ENCODE measurements around the gene SLF2.

The SLF2 gene

DNA sequence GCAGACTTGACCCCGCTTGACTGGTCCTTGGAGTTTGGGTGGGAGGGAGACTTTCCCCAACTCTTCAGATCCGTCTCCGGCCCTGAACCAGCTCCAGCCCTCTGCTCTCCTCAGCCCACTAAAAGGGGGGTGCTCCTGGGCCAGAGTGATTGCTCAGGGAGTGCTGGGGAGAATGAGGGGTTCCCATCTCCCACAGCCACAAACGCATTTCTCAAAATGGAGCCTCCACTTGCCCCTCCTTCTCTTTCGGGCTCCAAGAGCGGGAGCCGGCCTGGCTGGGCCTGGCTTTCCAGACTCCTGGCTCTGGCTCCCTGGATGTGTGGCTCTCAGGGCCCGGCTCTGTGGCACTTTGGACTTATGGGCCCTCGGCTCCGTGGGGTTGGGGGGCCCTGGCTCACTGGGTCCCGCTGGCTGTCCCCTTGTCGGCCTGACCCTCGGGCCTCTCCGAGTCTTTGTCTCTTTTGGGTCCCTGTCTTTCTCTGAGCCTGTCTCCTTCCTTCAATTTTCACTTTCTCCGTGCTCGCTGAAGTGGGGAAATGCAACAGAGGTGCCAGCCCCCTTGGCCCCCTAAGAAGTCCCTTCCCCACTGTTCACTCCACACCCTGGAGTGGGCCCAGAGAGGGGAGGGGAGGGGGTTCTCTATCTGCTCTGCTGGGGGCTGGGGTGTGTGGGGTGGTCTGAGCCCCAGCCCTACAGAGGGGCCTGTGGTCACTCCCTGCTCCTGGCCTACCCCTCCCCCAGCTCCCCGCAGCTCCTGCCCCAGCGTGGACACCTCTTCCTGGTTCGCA, 87.6 kb downstream of the SLF2 start:
- DNase-seq (ENCODE audit: low read depth), result no peak

DNA sequence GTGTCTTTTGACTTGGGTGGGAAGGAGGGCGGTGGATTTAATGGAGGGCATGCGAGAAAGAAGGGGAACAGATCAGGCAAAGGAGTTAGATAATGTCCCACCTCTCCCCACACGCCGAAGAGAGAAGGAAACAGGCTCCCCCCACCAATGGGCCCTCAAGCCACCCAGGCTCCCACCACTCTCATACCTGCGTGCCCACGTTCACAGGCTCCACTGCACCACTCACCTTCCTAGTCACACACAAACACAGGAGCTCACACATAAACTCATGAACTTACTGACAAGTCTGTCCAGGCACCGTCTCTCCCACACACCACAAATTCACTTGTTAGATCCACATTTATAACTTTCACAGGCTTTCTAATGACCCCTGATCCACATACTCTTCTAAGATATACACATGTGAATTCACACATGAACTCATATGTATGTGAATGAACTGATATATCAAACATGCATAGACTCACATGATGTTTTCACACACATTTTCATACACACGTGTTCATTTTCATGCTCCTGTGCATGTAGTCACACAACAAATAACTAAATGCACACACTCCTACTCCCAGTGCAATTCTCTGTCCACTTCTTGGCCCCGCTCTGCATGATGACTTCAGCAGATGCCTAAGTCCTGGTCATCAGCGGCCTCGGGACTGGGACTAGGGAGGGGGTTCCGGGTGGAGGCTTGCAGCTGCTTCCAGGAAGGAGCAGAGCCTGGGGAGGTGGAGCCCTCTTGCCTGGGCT, 88.3 kb downstream of the SLF2 start:
- no peak for DNase-seq (ENCODE audit: low read depth)

DNA sequence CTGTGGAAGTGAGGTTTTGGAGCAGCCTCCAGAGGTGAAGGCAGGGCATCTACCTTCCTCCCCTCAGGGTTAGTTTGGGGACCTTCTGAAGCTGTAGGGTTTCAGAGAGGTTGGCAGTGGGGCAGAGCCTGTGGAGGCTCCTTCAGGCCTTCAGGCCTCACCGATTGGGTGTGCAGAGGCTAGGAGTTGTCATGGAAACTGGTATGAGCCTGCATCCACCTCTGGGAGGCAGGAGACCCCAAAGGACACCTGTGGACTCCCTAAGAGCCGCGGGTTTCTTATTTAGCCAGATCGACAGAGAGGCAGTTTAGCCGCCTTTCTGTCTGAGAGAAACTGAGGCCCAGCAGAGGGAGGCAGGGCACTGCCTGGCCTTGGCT, 88.9 kb downstream of the SLF2 start:
- no peak for DNase-seq (ENCODE audit: low read depth)

DNA sequence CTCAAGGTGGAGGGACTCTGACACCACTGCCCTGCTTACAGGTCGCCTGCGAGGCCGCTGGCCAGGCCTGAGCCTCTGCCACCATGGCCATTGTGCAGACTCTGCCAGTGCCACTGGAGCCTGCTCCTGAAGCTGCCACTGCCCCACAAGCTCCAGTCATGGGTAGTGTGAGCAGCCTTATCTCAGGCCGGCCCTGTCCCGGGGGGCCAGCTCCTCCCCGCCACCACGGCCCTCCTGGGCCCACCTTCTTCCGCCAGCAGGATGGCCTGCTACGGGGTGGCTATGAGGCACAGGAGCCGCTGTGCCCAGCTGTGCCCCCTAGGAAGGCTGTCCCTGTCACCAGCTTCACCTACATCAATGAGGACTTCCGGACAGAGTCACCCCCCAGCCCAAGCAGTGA, 89.7 kb downstream of the SLF2 start:
- no peak for DNase-seq (ENCODE audit: low read depth)

DNA sequence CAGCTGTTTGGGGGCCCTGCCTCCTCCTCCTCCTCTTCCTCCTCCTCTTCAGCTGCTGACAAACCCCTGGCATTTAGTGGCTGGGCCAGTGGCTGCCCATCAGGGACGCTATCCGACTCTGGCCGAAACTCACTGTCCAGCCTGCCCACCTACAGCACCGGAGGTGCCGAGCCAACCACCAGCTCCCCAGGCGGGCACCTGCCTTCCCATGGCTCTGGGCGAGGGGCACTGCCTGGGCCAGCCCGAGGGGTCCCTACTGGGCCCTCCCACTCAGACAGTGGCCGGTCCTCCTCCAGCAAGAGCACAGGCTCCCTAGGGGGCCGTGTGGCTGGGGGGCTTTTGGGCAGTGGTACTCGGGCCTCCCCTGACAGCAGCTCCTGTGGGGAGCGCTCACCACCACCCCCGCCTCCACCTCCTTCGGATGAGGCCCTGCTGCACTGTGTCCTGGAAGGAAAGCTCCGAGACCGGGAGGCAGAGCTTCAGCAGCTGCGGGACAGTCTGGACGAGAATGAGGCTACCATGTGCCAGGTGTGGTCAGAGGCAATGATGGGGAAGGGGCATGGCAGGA, 91.0 kb downstream of the SLF2 start:
- no peak for DNase-seq (ENCODE audit: low read depth)

DNA sequence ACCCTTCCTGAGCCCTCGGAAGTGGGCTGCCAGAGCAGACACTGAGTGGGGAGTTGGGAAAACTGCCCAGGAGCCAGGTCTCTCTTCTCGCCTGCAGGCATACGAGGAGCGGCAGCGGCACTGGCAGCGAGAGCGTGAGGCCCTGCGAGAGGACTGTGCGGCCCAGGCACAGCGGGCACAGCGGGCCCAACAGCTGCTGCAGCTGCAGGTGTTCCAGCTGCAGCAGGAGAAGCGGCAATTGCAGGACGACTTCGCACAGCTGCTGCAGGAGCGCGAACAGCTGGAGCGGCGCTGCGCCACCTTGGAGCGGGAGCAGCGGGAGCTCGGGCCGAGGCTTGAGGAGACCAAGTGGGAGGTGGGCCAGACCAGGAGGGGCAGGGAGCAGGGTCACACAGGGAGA, 92.6 kb downstream of the SLF2 start:
- DNase-seq (ENCODE audit: low read depth), result no peak

DNA sequence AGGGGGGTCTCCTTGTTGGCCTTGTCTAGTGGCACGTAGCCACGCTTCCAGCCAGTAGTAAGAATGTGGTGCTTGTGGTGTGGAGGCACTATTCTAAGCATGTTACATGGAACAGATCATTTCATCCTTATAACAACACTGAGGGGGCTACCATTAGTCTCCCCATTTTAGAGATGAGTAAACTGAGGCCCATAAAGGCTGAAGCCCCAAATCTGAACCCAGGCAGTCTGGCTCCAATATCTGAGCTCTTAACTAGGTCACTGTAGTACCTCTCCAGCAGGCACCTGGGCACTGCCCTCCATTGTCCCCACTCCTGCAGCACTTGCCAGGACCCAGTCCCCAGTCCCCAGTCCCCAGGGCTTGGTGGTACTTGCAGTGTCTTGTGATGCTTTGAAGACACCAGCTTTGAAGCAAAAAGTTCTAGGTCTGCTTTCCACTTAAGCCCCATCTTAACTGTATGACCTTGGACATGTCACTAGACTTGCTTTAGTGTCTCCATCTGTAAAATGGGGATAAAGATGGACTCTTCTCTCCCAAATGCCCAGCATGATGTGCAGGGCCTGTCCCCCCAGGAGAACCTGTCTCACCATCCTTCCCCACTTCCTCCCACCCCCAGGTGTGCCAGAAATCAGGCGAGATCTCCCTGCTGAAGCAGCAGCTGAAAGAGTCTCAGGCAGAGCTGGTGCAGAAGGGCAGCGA, 93.3 kb downstream of the SLF2 start:
- DNase-seq (ENCODE audit: low read depth), result no peak

DNA sequence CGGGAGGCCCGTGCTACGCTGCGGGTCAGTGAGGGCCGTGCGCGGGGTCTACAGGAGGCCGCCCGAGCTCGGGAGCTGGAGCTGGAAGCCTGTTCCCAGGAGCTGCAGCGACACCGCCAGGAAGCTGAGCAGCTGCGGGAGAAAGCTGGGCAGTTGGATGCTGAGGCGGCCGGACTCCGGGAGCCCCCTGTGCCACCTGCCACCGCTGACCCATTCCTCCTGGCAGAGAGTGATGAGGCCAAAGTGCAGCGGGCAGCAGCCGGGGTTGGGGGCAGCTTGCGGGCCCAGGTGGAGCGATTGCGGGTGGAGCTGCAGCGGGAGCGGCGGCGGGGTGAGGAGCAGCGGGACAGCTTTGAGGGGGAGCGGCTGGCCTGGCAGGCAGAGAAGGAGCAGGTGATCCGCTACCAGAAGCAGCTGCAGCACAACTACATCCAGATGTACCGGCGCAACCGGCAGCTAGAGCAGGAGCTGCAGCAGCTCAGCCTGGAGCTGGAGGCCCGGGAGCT, 93.9 kb downstream of the SLF2 start:
- DNase-seq (ENCODE audit: low read depth), result no peak

DNA sequence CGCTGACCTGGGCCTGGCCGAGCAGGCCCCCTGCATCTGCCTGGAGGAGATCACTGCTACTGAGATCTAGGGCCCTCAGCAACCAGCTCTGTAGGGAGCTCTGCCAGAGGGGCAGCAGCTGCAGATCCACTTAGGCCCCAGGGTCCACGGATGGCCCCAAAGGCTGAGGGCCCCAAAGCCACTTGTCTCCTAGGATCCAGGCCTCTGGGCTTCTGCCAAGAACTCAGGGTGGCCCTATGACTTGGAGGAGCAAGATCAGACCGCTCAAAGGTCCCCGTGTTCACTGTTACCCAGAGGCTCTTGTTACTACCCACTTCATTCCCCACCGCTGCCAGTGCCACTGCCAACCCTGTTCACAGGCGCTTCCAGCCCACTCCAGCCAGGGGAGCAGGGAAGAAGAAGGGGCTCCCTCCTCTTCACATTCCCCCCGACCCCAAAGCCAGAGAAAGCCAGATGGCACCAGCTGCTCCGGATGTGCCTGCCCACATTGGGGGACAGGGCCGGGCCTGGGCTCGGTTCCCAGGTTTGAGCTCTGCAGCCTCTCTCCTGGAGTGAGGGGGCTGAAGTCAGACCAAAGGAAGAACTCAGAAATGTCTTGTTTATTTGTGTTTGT, 94.4 kb downstream of the SLF2 start:
- DNase-seq (ENCODE audit: low read depth), result no peak

DNA sequence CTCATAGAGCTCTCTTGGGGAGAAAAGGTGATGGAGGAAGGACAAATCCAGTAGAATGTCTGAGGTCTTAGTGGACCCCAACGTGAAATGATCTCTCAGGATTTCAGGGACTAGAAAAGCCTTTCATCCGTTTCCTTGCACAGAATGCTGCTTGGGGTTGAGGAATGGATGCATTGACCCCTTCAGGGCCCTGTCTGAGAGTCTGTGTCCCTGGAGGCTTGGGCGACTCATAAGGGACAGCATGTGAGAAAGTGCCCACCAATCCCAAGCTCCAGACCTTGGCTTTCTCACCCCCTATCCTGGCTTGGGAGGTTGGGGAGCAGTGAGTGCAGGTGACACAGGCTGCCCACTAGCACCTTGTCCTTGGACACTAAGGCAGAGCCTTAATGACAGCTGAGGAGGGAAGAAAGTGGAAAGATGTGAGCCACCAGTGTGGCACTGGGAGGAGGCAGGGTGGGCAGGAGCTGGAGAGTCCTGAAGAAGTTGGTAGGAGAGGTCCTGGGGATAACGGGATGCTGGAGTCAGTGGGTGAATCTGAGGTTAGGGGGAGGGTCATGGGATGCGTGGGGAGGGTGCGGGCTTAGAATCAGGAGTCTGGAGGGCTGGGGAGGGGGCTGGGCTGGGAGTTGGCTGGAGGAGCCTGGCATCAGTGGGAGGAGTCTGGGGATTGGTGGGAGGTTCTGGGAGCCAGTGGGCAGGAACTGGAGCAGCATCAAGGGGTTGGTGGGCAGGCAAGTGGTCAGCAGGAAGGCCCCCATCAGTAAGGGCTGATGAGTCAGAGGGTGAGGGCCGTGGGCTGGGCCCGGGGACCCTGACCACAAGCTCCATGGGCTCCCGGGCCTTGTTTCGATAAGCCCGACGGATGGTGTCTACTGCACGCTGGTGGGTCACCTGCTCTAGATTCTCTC, 95.4 kb downstream of the SLF2 start:
- no peak for DNase-seq (ENCODE audit: low read depth)

DNA sequence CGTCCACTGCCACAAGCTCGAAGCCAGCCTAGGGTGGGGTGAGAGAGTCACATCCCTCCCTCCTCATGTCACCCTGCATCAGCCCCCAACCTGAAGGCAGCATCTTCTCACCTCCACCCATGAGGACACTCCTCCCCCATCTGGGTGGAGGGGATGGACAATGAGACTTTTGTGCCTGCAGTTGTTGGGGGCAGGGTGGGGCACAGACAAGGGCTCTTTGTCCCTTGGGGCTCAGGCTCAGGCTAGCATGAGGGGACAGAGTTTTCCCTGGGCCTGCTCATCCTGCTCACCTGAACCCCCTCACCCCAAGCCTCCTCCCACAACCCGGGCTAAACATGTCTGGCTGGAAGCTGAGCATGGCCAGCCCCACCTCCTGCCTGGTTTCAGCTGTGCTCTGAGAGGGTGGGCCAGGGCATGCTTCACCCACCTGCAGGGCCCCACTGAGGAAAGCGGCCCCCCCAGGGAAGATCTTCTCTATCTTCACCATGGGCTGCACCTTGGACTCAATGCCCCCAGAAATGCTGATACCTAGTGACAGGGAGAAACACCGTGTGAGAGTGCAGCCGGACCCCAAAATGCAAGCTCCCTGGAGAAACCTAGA, 96.2 kb downstream of the SLF2 start:
- no peak for DNase-seq (ENCODE audit: low read depth)

DNA sequence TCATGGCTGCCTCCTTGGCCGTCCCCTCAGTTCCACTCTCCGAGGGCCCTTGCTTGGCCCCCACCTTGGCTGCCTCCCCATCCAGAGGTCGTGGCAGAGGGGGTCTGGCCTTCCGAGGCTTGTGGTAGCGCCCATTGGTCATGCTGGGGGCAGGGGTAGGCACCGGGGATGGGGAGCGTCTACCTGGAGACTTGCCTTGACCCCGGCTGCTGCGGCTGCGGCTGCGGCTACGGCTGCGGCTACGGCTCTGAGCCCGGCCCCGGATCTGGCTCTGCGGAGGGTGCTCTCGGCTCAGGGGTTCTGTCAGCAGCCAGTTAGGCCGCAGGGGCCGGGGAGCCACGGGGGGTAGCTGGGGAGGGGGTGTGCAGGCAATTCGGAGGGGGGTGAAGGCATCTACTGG, 97.6 kb downstream of the SLF2 start:
- DNase-seq (ENCODE audit: low read depth), result no peak

DNA sequence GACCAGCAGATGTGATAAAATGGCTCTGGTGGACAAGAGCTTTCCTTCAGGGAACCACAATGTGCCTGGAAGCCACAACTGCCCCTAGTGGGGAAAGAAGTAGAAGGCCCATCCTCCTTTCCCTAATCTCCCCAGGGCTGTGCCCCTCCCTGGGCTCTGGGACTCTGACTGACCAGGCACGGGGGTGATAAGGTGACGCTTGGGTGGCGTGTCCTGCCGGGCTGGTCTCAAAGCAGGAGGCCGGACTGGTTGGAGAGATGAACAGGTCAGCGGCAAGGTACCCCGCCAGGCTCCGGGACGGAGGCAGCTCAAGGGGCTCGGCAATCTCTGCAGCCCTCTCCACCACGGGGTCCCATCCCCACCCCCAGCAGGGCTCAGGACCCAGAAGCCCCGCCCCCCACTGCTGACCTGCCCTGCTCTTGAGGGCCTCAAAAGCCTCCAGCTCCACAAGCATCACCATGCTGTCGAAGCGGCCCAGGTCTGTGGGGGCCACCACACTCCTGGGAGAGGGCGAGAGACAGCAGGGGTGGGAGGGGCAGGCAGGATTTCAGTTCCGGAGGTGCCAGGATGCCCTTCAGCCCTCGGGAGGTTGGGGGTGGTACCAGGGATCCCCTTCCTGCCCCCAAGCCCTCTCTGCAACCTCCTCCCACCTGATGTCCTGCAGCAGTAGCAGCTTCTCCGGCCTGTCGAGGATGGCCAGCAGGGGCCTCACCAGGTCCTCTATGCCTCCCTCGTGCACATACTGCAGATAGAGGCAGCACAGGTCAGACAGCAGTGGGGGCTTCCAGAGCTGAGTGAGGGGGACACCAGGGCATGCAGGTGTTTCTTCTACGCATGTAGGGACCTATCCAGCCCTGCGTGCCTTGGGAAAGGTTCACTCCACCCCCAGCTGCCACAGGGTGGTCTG, 99.0 kb downstream of the SLF2 start:
- DNase-seq (ENCODE audit: low read depth), result no peak

DNA sequence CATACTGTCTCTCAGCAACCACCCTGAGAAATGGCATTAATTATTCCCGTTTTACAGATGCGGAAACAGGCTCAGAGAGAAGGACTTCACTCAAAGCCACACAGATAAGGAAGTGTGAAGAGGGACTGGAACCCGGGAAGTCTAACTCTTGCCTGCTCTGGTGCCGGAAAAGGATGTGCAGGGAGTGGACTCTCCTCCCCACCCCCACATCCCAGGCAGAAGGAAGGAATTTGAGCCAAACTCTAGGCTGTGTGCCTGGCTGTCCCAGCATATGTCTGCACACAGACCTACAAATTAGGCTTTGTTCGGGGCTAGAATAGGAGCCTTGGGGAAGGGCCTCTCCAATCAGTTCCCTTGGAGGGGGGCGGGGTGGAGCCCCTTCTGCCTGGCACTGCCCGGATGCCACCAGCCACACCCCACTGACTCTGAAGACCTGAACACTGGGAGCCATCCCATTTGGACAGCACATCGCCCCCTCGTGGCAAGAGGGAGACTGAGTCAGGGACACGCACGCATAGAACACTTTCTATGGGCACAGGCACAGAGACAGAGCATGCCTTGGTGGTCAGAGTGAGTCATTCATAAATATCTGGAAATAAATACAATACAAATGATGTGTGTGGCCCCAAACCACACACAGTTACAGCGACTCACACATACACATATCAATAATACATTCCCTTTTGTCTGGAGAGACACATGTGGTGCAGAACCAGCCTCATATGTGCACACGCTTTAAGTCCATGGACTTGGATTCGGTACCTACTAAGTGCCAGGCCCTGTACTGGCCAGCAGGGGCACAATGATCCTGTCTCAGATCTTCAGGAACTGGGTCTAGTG, 100.0 kb downstream of the SLF2 start:
- DNase-seq (ENCODE audit: low read depth), result peak; percentile 64

DNA sequence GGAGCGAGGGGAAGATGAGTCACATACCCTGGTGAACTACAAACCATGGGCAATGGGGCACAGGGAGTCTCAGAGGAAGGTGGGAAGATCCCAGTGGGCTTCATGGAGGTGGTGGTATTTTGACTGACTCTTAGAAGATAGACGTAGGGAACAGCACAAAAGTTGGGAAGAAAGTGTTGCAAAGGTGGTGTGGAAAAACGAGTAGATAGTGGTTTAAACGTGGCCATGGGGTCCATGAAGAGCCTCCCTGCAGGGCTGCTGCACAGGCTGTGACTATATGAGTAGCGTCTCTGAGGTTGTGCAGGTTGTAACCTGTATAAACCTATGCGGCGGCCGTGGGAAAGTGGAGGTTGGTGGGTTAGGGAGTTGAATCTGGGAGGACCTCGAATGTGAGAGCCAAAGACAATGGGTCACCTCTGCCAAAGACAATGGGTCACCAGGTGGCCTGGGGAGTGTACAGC, 100.6 kb downstream of the SLF2 start:
- DNase-seq (ENCODE audit: low read depth), result no peak

DNA sequence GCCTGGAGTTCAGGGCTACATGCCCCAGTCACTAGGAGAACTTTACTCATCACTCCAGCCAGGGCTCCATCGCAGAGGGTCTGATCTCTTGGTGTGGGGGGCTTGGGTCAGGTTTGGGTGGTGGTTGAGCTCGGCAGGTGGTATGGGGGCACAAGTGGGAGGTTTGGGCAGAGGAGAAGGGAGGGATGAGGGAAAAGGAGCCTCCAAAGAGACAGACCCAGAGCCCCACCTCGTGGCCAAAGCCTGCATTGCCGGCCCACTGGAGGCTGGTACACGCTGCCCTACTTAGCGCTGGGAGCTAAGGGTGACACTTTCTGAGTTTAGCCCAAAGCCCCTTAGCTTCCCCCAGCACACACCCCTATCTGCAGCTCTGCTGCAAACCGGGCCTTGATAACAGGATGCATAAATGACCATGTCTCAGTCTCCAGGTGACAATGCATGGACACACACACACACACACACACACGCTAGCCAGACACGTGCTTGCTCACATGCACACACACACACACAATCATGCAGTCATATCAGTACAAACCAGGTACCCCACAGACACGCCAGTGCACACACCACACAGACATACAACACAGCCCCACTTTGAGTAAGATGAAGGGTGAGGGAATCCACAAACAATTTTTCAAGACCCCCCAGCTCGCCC, 101.6 kb downstream of the SLF2 start:
- DNase-seq (ENCODE audit: low read depth), result peak; percentile 57

Data from activated gamma-delta T cell treated with anti-CD3 and anti-CD28 coated beads, Interleukin-2, amount 50 U/mL, for 16 hours (primary cell).